HG03066 (cell line): ENCODE results near the gene NDUFB7.
A peak's percentile ranks its signal among the peaks of the same experiment; 100 is the strongest.
"Not testable (repeated sequence)": the region's sequence is repeated elsewhere in the genome, so short reads cannot be mapped to it uniquely, and the experiment has no call there.

Source experiments
- ATAC-seq: cut with Tn5 transposase; IDR thresholded peaks from one replicate; pipeline ENCODE4 v1.9.1; 2021; ENCODE audit warnings: low read depth; ENCODE audit not compliant: unreplicated experiment

The NDUFB7 gene

DNA sequence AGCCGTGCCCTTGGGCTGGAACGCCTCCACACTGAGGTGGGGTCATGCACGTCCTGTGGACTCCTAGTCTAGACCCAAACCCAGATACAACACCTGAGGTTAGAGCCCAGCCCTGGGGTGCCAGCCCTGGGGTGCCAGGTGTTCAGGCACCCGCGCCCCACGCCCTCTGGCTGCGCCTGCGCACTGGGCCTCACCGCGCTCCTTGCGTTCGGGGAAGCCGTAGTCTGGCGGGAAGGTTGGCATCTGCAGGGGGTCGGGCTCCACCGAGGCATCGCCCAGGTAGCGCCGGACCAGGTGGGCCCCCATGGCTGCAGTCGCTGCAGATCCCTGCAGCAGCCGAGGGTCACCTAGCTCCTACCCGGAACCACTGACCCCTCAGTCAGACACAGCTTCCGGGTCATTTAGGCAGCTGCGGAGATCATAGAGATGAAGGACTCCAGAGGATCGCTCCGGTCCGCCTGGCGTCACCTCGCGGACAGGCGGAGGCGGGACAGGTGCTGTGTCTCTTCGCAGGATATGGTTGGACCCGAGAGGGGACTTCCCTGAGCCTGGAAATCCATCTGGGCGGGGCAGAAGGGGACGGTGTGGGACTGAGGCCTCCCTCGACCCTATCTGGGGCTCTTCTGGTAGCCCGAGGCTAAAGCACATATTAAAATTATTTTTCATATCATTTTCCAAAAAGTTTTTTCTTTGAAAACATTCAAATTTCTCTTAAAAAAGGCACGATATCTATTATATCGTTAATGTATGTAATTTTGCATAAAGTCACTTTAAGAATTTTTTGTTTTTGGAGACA lies at the start of gene NDUFB7:
NDUFB7 (minus strand) TSS at position 372 of the 796 bp plus-strand sequence; CDS start at position 306, 66 bp downstream.
- peak; percentile 86 for ATAC-seq

DNA sequence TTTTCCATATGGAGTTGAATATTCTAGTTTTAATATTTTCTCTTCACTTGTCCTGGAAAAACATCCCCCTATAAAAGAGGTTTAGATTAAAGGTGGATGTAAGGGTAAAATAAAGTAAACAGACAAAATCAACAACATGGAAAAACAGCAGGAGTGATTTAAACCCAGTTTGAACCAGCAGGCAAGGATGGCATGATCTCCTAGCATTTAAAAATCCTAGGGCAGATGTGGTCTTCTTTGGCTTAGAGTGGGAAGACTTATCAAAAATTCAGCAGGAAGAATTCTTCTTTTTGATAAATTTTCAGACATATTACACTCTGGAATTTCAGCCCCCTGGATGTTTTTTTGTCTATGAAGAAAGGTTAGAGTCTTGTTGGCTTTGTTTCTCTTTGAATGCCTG lies 47.5 kb upstream of the NDUFB7 start:
- no peak for ATAC-seq

DNA sequence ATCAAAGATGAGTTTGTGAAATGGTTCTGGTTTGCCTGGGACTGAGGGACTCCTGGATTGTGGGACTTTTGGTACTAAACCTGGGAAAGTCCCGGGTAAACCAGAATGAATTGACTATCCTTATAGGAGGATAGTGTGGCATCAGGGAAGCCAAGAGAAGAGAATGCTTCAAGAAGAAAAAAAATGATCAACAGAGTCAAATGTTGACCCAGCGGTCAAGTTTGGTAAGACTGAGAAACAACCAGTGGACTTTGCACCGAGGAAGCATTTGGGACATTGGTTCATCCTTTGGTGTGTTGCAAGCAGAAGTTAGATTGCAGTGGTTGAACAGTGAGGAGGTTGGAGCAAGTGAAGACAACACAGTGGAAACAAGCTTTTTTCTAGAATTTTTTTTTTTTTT lies 44.5 kb upstream of the NDUFB7 start:
- ATAC-seq, result no peak

DNA sequence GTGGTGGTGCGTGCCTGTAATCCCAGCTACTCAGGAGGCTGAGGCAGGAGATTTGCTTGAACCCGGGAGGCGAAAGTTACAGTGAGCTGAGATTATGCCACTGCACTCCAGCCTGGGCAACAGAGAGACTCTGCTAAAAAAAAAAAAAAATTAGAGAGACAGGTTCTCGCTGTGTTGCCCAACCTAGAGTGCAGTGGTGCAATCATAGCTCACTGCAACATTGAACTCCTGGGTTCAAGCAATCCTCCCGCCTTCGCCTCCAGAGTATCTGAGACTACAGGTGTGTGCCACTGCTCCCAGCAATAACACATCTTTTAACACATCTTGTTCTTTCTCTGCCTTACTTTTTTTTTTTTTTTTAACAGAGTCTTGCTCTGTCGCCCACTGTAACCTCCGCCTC lies 43.8 kb upstream of the NDUFB7 start:
- no peak for ATAC-seq

DNA sequence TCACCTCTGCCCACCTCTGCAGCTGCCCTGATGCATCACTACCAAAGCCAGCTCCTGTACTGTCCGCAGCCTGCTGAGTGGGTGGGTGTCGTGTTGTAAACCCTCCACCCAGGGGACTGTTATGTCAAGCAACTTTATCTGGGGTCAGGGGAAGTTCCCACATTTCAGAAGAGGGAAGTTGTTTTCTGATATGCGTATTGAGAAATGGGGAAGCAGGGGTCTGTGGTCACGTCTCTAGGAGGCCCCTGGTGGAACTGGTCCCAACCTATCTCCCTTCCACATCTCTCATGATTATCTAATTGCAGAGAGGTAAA lies 42.2 kb upstream of the NDUFB7 start:
- ATAC-seq, result no peak

DNA sequence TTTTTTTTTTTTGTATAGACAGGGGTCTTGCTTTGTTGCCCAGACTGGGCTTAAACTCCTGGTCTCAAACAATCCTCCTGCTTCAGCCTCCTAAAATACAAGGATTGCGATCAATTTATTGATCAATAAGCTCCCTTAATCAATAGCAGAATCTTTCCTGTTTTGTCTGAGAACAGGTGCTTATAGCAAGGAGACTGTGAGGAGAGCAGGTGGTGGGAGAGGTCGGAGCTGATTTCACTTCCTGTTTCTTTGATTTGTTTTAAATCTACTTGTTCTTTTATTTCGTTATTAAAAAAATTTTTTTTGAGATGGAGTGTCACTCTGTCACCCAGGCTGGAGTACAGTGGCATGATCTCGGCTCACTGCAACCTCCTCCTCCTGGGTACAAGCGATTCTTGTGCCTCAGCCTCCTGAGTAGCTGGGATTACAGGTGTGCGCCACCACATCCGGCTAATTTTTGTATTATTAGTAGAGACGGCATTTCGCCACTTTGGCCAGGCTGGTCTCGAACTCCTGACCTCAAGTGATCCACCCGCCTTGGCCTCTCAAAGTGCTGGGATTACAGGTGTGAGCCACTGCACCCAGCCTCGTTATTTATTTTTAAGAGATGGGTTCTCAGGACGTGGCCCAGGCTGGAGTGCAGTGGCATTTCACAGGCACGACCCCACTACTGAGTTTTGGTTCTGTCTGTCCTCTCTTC lies 41.7 kb upstream of the NDUFB7 start:
- not testable (repeated sequence) for ATAC-seq

DNA sequence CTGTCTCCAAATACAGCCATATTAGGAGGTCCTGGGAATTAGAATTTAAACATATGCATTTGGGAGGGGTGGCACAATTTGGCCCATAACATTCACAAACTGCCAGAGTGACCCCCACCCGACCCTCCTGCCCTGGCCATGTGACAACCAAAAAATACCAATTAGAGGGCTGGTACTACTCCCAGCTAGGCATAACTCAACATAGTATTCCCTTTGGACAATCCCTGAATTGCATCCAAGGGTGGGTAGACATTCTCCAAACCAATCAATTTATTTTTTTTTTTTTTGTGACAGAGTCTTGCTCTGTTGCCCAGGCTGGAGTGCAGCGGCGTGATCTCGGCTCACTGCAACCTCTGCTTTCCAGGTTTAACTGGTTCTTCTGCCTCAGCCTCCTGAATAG lies 40.8 kb upstream of the NDUFB7 start:
- no peak for ATAC-seq

DNA sequence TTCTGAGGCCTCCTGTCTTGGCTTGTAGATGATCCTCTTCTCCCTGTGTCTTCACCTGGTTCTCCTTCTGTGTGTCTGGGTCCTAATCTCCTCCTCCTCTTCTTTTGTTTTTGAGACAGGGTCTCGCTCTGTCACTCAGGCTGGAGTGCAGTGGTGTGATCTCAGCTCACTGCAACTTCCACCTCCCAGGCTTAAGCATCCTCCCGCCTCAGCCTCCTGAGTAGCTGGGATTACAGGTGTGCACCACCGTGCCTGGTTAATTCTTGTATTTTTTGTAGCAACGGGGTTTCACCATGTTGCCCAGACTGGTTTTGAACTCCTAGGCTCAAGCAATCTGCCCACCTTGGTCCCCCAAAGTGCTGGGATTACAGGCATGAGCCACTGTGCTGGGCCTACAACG lies 40.4 kb upstream of the NDUFB7 start:
- not testable (repeated sequence) for ATAC-seq

DNA sequence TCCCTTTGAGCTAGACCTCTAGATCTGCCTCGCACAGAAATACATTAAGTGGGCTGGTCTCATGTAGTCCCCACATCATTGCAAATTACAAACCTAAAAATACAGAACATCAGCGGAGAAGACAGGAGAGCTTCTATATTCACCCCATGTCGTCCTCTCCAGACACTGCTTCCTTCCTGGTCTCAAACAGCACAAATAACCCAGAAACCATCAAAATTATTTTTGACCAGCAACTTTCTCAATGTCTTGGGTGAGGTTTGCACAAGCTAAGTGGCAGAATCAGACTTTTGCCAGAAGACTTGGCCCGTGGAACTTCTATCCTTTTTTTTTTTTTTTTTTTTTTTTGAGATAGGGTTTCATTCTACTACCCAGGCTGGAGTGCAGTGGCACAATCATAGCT lies 39.2 kb upstream of the NDUFB7 start:
- ATAC-seq, result no peak

DNA sequence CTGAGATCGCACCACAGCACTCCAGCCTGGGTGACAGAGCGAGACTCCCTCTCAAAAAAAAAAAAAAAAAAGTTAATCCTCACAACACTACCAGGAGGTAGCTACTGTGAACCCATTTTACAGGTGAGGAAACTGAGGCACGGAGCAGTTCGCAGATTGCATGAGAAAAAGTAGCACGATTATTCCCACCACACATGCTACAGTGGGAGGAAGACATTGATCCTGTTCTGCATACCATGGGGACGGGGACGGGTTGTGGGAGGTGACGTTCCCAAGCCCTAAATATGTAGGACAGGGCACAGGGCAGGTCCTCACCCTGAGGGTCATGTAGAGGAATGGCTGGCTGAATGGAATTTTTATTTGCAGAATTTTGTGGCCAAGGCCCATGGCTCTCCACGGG lies 34.8 kb upstream of the NDUFB7 start:
- no peak for ATAC-seq

DNA sequence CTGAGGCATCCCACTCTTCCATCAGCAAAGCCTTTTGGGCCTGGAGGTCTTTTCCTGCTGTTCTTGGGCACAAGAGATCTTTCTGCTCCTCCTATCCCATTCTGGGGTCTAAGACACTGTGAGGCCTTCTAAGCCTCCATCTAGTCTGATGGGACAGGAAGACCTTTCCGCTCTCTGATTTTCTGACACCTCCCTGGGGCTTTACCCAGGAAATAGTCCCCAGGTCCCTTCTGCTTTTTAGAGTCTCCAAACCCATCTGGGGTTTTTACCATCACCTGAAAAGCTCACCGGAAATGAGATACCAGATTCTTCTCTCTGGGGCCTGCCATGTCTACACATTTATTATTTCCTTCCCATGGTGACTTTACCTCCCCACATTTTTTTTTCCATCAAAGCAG lies 32.1 kb upstream of the NDUFB7 start:
- no peak for ATAC-seq

DNA sequence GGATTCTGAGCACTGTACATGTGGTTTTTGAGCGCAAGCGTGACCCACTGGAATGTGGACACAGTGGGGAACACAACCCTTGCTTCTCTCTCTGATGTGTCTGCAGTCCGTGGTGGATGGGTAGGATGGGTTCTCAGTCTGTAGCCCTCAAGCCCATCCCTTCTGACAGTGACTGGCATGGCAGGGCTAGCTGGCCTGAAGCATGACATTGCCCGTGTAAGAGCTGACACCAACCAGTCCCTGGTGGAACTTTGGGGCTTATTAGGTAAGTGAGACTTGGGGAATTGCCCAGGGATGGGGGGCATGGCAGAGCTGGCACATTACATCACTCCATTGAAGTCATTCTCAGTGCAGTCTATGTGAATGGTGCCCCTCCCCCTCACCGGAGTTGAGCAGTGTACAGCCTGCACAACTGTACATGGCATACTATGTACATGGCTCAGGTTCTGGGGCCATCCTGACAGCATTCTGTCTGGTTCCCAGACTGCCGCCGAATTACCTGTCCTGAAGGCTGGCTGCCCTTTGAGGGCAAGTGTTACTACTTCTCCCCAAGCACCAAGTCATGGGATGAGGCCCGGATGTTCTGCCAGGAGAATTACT lies 27.8 kb upstream of the NDUFB7 start:
- ATAC-seq, result no peak

DNA sequence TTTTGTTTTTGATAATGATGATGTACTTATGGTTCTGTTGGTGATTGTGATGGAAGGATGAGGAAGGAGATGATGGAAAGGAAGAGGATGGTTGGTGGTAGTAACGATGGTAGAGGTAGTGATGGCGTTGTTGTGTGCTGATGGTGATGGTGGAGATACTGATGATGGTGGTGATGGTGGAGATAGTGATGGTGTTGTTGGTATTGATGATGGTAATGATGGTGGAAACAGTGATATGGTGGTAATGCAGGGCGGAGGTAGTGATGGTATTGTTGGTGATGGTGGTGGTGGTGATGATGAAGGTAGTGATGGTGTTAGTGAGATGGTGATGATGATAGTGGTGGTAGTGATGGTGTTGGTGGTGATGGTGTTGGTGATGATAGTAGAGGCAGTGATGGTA lies 23.7 kb upstream of the NDUFB7 start:
- no peak for ATAC-seq

DNA sequence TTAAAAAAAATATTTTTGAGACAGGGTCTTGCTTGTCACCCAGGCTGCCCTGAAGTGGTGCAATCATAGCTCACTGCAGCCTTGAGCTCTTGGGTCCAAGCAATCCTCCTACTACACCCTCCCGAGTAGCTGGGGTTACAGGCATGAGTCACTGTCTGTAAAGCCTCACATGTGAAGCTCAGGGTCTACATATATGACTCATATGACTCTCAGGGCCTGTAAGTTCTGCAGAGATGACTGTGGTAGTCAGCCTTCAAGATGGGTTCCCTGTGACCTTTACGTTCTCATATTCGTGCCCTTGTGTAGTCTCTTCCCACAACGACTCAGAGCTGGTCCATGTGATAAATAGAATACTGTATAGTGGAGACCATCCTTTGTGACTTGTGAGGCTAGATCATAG lies 17.6 kb upstream of the NDUFB7 start:
- not testable (repeated sequence) for ATAC-seq

DNA sequence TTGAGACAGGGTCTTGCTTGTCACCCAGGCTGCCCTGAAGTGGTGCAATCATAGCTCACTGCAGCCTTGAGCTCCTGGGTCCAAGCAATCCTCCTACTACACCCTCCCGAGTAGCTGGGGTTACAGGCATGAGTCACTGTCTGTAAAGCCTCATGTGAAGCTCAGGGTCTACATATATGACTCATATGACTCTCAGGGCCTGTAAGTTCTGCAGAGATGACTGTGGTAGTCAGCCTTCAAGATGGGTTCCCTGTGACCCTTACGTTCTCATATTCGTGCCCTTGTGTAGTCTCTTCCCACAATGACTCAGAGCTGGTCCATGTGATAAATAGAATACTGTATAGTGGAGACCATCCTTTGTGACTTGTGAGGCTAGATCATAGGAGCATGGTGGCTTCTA lies 13.3 kb upstream of the NDUFB7 start:
- ATAC-seq, result peak; percentile 69

DNA sequence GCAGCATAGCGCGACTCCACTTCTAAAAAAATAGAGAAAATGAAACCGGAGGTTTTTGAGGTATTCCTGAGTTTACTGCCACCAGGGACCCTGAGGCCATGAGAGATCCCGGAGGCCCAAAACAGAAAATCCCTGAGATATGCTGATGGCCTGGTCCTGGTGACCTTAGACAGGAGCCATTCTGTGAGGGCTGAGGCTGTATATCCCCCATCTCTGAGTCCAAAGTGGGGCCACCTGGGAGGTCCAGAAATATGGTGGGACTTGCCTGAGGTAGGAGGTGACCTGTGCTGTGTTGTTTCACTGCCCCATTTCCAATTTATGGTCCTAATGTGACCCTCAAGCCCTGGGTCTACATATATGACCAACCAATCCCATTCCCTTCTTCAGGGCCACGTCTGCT lies 12.5 kb upstream of the NDUFB7 start:
- not testable (repeated sequence) for ATAC-seq

DNA sequence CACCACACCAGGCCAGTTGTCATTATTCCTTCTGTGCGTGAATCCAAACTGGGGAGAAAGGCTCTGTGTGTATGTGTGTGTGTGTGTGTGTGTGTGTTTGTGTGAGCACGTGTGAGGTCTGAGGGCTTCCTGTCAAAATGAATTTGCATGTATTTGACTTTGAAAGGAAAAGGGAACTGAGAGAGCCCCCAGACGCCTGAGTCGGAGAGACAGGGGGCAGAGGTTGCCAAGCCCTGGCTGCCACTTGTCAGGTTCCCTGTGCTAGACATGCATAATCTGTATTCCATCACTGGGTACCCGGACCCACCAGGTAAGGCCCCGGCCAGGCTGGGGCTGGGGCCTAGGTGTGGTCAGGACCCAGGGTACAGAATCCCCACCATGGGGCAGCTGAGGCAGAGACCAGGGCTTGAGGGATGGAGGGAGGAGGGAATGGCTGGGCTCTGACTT lies 11.1 kb upstream of the NDUFB7 start, which contains the start of gene CLEC17A:
CLEC17A (plus strand) TSS at position 191 of the 447 bp plus-strand sequence; CDS start at position 268, 77 bp downstream.
- no peak for ATAC-seq

DNA sequence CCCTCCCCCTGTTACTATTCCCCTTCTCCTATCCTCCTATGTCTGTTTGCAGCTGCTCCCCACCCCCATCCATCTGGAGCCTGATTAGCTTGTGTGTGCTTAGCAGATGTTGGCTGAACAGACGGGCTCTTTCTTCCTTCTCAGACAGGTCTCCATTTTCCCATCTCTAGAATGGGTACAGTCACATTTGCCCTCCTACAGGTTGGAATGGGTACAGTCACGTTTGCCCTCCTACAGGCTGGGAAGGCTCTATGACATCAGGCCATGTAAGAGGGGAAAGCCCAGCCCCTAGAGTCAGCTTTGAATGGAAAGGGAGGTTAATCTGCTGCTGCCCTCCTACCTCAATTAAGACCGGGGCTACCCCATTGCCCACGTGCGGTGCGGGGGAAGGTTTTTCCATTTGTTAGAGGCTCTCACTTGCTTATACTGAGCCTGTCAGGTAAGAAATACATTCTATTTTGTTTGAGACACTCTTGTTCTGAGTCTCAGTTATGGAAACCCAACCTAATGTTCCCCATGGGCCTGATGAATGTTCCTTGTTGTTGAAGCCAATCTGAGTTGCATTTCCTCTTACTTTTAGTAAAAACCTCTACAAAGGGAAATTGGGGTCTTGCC lies 8.9 kb upstream of the NDUFB7 start:
- ATAC-seq, result no peak

DNA sequence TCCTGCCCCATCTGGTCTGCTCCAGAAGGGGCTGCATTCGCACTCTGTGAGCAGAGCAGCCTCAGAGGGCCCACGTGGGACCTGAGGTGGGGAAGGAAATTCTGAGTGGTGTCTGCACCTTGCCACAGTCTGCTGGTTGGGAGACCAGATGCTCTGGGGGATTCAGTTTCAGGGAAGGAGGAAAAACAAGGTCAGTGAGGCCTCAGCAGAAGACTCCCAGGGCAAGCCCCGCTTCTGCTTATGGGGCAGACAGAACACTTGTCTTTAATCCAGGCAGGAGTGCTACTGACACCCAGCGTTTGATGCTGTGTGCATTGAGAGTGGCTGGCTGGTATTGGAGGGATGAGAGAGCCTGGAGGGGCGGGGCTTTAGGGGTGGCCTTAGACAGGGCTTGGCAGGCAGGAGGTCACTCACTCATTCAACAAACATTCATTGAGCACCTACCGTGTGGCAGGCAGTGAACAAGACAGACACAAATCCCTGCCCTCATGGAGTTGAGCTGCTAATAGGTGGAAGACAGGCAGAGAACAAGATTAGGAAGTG lies 6.1 kb upstream of the NDUFB7 start:
- no peak for ATAC-seq

DNA sequence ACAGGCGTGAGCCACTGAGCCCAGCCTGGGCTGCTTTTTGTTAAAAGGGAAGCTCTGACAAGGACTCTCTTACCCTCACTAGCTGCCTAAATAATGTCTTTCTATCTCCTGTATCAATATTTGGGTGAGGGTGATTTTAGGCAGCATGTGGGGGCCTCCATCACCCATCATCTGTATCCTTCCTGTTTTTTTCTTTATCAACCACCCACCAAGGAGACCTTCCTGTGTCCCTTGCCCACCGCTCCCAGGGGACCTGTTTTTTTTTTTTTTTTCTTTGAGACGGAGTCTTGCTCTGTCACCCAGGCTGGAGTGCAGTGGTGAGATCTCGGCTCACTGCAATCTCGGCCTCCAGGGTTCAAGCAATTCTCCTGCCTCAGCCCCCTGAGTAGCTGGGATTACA lies 5.4 kb upstream of the NDUFB7 start:
- no peak for ATAC-seq

DNA sequence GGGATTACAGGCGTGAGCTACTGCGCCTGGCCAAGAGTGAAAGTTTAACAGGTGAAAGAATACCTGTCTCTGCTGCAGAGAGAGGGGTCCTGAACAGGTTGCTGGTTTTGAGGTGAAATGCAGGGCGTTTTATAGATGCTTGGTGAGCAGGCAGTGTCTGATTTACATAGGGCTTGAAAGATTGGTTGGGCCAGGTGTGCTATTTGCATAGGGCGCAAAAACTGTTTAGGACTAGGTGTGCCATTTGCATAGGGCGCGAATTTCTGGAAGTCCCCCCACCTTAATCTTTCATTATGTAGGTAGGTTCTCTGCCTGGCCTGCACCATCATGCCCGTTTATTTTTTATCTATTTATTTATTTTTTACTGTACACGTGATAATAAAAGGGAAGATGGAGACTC lies 4.5 kb upstream of the NDUFB7 start:
- no peak for ATAC-seq
